Measurements from ENCODE around the gene PEX11G. TPM values are rescaled to one million over a fixed set of nuclear protein-coding genes. Genes with fewer than 3 reads are reported as not detected.

The PEX11G gene
- total RNA-seq (2011; cell fraction: chromatin; rRNA removed; ENCODE audit: low replicate concordance): 1.5 and 4.5 TPM in 2 replicates
- total RNA-seq (2011; cell fraction: nucleolus; rRNA removed): 3.2 and 5.0 TPM in 2 replicates
- 1.8 and 2.3 TPM in 2 replicates for total RNA-seq (2011; cell fraction: nucleoplasm; rRNA removed)
- total RNA-seq (2014; rRNA removed) (1.7 and 3.2 TPM in 2 replicates), total RNA-seq (2014; rRNA removed; fragmentation: Illumina TruSeq; extraction: Trizol) (0.29 and 0.32 TPM in 2 replicates), total RNA-seq (2015; rRNA removed; fragmentation: Illumina TruSeq; extraction: Trizol) (0.47 and 0.98 TPM in 2 replicates), total RNA-seq (2021) (1.8 and 2.1 TPM in 2 replicates), polyA plus RNA-seq (2011; rRNA removed) (0.86 and 1.6 TPM in 2 replicates), polyA plus RNA-seq (2014; fragmentation: Illumina TruSeq; extraction: Trizol) (0.54 and 0.79 TPM in 2 replicates), polyA plus RNA-seq (2014; fragmentation: Nextera tagmentation; extraction: Ambion mirVana) (under 1 TPM in 1 of 2 experiments, not detected in 1; 0.07 TPM), polyA plus RNA-seq (2014; rRNA removed) (1.5 and 2.2 TPM in 2 replicates), polyA minus RNA-seq (2011; rRNA and poly(A)+ RNA removed) (0.51 and 0.70 TPM in 2 replicates), Bru-seq, nascent RNA (percentile 44 among the genes with signal in this experiment), BruChase-seq, experiment 1, labeled RNA remaining after a 2-hour chase (percentile 26 among the genes with signal in this experiment), BruChase-seq, experiment 2, labeled RNA remaining after a 6-hour chase (percentile 30 among the genes with signal in this experiment)
- polyA plus RNA-seq (2011; cell fraction: cytosol; rRNA removed): 2.2 and 5.5 TPM in 2 replicates
- polyA plus RNA-seq (2011; cell fraction: nucleus; rRNA removed): 1.9 and 3.8 TPM in 2 replicates
- polyA plus RNA-seq (2012): 1.8 and 3.7 TPM in 2 replicates
- polyA minus RNA-seq (2011; cell fraction: cytosol; rRNA and poly(A)+ RNA removed): 1.0 TPM in 1 of 2 replicates, not detected in the other
- polyA minus RNA-seq (2011; cell fraction: nucleus; rRNA and poly(A)+ RNA removed): 1.6 and 1.7 TPM in 2 replicates
- long read RNA-seq, experiment 1, partial matches to known transcripts: 0 of 4 reads
- long read RNA-seq, experiment 1, other reads (novel, unspliced or antisense): 2 of 4 reads
- long read RNA-seq, experiment 2, partial matches to known transcripts: 0 of 4 reads
- long read RNA-seq, experiment 2, other reads (novel, unspliced or antisense): 0 of 4 reads
- long read RNA-seq, experiment 3: 0 reads

GRCh38 chr19:7488736-7489353 lies at the start of gene PEX11G:
Gene PEX11G, minus strand, starts transcription at chr19:7489035. Its CDS starts 25 bp downstream, at chr19:7489010.
- Histone ChIP-seq H4K20me1 (replicated peaks; ENCODE audit: control insufficient read depth, insufficient read depth, low read length) (no peaks in the 10 kb centered on the region), H3K9me1 (ENCODE audit: control insufficient read depth, insufficient read depth, low read length) (no peaks in the 10 kb centered on the region), H3K9me3 (replicated peaks; ENCODE audit: control insufficient read depth, insufficient read depth, low read depth, low read length) (no peaks in the 10 kb centered on the region), H3K4me2 (ENCODE audit: insufficient read depth, low read length) (peak within 1 kb of the TSS; percentile 90), H3K9ac (ENCODE audit: insufficient read depth in 1 of 2, low read depth in 2 of 2, low read length in 2 of 2) (peak within 1 kb of the TSS; percentile 82 to 95), H3K27me3 (ENCODE audit: control insufficient read depth in 2 of 2, insufficient read depth in 2 of 2, low read length in 2 of 2) (no peaks in the 10 kb centered on the region), H3K4me3 (peak within 1 kb of the TSS; percentile 60), H3K36me3 (ENCODE audit: control insufficient read depth, insufficient read depth, low read length) (no peaks in the 10 kb centered on the region), H2AFZ (ENCODE audit: low read depth, low read length) (peak within 1 kb of the TSS; percentile 99), H3K4me1 (replicated peaks in 1 of 2; ENCODE audit: control insufficient read depth in 2 of 2, insufficient read depth in 2 of 2, low read length in 2 of 2) (peaks cover 9 to 20% of the 10 kb centered on the region in 2 experiments; a peak in 4 of 5 replicates), H3K27ac (ENCODE audit: extremely low read depth, low read depth, low read length) (peak within 1 kb of the TSS; percentile 75), H3K79me2 (ENCODE audit: control insufficient read depth, insufficient read depth, low read length) (peaks cover 2% of the 10 kb centered on the region; the same call in 1 of the 3 replicates)
- CTCF ChIA-PET (ENCODE audit: low intra/inter-chr PET ratio): no interaction called here
- WGBS (ENCODE audit: insufficient coverage, low coverage, missing lambda C conversion rate): under 1% methylated on average over 49 of the region's 49 CpGs
- intact Hi-C loops (cut with micrococcal nuclease) (no loop called here), in situ Hi-C loops (cut with MboI) (no loop called here)
- no TSS peak for BruUV-seq (replicated peaks)
- POLR2A ChIA-PET: interaction anchor here (0.6 to 0.8 kb wide), 3 partner anchors 123 to 1770 kb away, joined by 3 read pairs; no protein-coding TSS in a partner anchor
- DNase-seq (ENCODE audit: extremely low read depth in 1 of 4, low spot score in 3 of 4) (peak; percentile 96 to 99 (median 98)), FAIRE-seq (peak; percentile 86), ATAC-seq (peak; percentile 97)
- TF ChIP-seq MBD1 (CRISPR knock-in tag; IDR thresholded peaks at IDR 0.05) (no peak), PURB (CRISPR knock-in tag; IDR thresholded peaks at IDR 0.05; ENCODE audit: low read depth) (no peak), HCFC1 (IDR thresholded peaks at IDR 0.05; ENCODE audit: low read depth, low read length) (peak; percentile 51; the same call in 1 of the 2 replicates), ZNF232 (CRISPR knock-in tag; IDR thresholded peaks at IDR 0.05) (no peak), SP2 (IDR thresholded peaks at IDR 0.05; ENCODE audit: extremely low read depth, low read depth, low read length, poor library complexity, severe bottlenecking) (no peak), GATAD2B (IDR thresholded peaks at IDR 0.05; ENCODE audit: borderline replicate concordance) (0 out of 2 replicates have a peak, but pooled peaks have one; percentile 26), TOE1 (IDR thresholded peaks at IDR 0.05; ENCODE audit: borderline replicate concordance) (no peak), TOE1 (CRISPR knock-in tag; IDR thresholded peaks at IDR 0.05; ENCODE audit: borderline replicate concordance, low read depth) (no peak), ZC3H11A (IDR thresholded peaks at IDR 0.05; ENCODE audit: low read depth, low read length) (no peak), NR0B1 (IDR thresholded peaks at IDR 0.05; ENCODE audit: partially characterized antibody) (no peak), SRSF1 (IDR thresholded peaks at IDR 0.05; ENCODE audit: low read depth, low read length) (no peak), DEAF1 (CRISPR knock-in tag; IDR thresholded peaks at IDR 0.05) (no peak)

All from K562 (cell line).